Right ventricle myocardium inferior (tissue), 1 donor: ENCODE data around the gene NHLH1. TPM values are rescaled to one million over a fixed set of nuclear protein-coding genes. Genes with fewer than 3 reads are reported as not detected.
"Not testable (repeated sequence)": the region's sequence is repeated elsewhere in the genome, so short reads cannot be mapped to it uniquely, and the experiment has no call there.

ENCODE experiments used
- ATAC-seq: fragments of 200-7000 bp; cut with Tn5 transposase; one replicate; pipeline ENCODE4 v1.9.1; 2020; ENCODE audit warnings: mild to moderate bottlenecking, moderate library complexity
- DNase-seq: peaks from one replicate; pipeline ENCODE4 v3.0.0; 2021; ENCODE audit errors: missing footprints
- intact Hi-C: fragments of 100-400 bp; cut with DNase I; formaldehyde crosslinking; loops from one replicate; pipeline ENCODE4 v1.11.0; 2022
- total RNA-seq: library from RNA; stranded (reverse); fragmentation: NEBNext Ultra II Directional; extraction: Animal tissue kit (Norgen Biotek cat#: 25700); gene quantifications from one replicate; pipeline ENCODE4 v1.2.1, GENCODE V29; 2021
- donor health status: DM: no; HTN: yes; CAD: no; lungs with severe emphysema.

The NHLH1 gene
- total RNA-seq, 1 donor from 2014 or later: not detected

DNA sequence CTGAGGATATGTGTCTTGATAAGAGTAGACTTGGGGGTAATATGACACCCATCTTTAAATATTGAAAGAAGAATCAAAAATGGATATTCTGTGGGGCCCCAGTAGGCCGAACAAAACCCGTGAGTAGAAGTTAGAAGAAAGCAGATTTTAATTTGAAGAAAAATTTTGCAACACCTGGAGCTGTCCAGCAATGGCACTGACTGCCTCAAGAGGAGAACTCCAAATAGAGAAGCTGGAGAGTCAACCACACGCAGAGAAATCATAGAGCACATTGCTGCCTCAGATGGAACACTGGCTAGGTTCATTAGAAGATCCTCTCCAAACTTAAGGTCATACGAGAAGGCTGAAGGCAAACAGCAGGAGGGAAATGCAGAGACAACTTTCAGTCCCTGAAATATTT is 6.8 kb downstream of the NHLH1 start:
- intact Hi-C loops: no loop called here
- no peak for ATAC-seq
- DNase-seq: no peak

DNA sequence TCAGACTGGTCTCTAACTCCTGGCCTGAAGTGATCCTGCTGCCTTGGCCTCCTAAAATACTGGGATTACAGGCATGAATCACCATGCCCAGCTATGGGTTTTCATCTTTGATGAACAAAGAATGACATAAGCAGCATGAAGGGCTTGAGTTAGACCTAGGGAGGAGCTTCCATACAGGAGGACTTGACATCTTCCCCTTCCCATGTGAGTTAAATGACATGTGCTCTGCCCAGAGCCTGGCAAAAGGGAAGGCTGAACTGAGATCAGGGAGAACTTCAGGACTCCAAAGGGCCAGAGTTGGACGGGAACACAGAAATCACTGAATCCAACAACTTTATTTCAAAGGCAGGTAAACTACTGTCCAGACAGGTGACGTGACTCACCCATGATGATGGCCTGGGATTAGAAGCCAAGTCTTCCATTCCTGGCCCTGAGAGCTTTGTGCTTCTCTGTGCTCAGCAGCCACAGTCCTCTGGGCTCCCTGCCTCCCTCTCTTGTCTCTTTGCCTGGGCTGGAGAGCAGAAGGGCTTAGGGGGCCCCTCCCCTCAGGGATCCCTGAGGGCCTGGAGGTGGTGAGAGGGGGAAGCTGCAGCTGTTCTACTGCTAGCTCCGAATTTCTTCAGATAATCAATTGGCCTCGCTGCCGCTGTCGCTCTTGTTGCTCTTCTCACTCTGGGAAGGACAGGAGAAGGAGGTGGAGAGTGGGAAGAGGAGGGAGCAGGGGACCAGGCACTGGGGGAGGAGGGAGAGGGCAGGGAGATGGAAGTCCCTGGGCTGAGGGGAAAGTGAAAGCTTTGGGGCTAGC is 7.6 kb downstream of the NHLH1 start:
- intact Hi-C loops: loop anchor here (5.0 kb wide), 1 partner anchor 272 kb away; no protein-coding TSS in a partner anchor
- peak; percentile 67 for ATAC-seq
- no peak for DNase-seq

DNA sequence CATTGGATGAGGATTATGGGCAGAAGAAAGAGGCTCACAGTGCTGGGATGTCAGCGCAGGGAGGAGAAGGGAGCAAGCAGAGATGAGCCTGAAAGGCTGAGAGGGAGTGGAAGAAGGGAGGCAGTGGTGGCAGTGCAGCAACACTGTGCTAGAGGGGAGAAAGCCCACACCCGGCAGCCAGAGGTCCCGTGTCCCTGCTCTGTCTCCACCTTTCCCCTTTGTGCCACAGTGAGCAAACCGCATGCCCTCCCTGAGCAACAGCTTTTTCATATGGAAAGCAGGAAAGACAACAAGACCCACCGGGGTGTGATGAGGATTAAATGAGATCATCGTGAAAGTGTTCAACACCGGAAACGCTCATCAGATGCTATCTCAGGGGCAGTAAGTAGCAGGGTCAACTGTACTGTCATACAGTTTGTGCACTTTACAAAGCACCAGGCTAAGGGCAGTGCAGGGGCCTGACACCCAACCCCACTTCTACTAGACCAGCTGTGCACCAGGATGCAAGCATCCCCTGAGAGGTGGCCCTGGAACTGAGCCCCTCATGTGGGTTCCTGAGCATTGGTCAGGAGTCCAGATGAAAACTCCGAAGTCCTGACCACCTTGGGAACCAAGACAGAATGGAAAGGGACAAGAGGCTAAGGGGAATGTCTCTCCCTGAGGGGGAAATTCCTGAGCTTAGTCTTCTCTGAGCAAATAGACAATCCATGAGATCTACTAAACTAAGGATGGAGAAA is 9.1 kb downstream of the NHLH1 start:
- DNase-seq (no peak), ATAC-seq (peak; percentile 57)
- intact Hi-C loops: loop anchor here (5.0 kb wide), 1 partner anchor 274 kb away; no protein-coding TSS in a partner anchor

- intact Hi-C loops: loop anchor here (5.0 kb wide), 1 partner anchor 274 kb away; no protein-coding TSS in a partner anchor
- DNase-seq: no peak
- ATAC-seq: peak; percentile 81
Observed at GRCh38 chr1:160376525-160377131, 9.8 kb downstream of the NHLH1 start.

DNA sequence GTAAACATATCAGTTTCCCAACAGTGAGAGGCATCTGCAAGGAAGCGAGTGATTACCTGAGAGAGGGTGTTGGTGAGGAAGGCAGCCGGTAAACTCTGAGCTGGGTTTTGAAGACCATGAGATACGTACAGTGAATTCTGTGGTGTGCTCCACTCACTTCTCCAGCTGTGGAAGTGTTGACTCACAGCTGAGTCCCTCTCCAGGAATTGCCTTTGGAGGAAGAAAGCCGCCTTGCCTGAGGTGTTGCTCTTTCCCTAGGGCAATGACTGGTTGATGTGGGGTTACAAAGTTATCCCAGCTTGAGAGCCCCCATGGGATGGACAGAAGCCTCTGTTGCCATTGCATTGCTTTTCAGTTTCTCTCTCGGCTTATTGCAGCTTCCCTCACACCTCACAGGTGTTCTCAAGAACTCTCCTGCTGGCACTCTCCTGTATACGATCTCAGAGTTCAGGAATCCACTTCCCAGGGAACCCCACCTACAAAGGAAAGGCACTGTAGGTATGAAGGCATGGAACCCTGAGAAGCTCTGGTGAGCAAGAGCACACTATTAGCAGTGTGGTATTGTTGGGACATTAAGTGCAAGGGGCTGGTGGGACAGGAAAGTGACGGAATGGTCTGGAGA is 10.8 kb downstream of the NHLH1 start:
- intact Hi-C loops: loop anchor here (5.0 kb wide), 1 partner anchor 275 kb away; no protein-coding TSS in a partner anchor
- DNase-seq (no peak), ATAC-seq (no peak)

DNA sequence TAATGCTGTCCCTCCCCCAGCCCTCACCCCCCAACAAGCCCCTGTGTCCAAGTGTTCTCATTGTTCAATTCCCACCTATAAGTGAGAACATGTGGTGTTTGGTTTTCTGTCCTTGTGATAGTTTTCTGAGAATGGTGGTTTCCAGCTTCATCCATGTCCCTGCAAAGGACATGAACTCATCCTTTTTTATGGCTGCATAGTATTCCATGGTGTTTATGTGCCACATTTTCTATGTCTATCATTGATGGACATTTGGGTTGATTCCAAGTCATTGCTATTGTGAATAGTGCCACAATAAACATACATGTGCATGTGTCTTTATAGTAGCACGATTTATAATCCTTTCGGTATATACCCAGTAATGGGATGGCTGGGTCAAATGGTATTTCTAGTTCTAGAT is 17.9 kb downstream of the NHLH1 start:
- ATAC-seq, intact Hi-C loops, DNase-seq: not testable (repeated sequence)

DNA sequence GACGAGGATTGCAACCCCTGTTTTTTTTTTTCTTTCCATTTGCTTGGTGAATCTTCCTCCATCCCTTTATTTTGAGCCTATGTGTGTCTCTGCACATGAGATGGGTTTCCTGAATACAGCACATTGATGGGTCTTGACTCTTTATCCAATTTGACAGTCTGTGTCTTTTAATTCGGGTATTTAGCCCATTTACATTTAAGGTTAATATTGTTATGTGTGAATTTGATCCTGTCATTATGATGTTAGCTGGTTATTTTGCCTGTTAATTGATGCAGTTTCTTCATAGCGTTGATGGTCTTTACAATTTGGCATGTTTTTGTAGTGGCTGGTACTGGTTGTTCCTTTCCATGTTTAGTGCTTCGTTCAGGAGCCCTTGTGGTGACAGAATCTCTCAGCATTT is 21.5 kb downstream of the NHLH1 start:
- intact Hi-C loops, DNase-seq, ATAC-seq: not testable (repeated sequence)

GRCh38 chr1:160394673-160395072 is 27.8 kb downstream of the NHLH1 start:
- intact Hi-C loops: no loop called here
- no peak for DNase-seq
- ATAC-seq: no peak

GRCh38 chr1:160397651-160398050 is 30.8 kb downstream of the NHLH1 start:
- intact Hi-C loops: no loop called here
- ATAC-seq (no peak), DNase-seq (no peak)

GRCh38 chr1:160398823-160399222 is 32.0 kb downstream of the NHLH1 start:
- intact Hi-C loops: no loop called here
- ATAC-seq: no peak
- DNase-seq: no peak

DNA sequence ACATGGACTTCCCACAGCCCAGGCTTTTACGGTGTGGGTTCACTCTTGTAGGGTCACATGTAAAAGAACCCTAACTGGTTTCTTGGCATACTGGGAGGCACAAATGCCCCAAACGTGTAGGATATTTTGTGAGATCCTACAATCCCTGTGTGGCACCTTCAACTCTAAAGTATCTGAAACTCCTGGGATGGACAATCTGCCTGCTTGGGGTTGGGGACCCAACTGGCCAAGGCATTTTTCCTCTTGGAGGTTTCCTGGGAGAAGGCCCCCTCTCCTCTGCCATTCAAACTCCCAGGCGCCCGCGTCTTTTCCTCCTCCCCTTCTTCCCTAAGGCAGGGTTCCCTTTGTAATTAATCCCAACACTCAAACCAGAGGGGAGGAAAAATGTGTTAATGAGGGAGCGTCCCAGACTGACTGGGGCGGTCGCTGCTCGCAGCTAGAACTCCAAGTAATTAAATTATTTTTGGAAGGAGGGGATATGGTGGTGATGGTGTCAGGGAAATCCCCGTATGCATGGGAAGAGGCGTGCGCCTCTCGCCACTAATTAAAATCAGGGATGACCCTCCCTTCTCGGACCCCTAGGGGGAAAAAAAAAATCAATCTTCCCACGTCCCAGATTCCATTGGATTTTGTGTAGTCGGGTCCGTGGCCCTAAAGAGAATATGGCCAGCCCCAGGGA is 32.8 kb downstream of the NHLH1 start:
- ATAC-seq (no peak), DNase-seq (no peak)
- intact Hi-C loops: no loop called here

- intact Hi-C loops: no loop called here
- ATAC-seq (peak; percentile 82), DNase-seq (peak; percentile 83)
Observed at GRCh38 chr1:160400223-160400645, 33.4 kb downstream of the NHLH1 start, which contains the start of gene VANGL2. Gene VANGL2 (plus strand): TSS chr1:160400564. CDS start chr1:160415838, 15,274 bp downstream.

GRCh38 chr1:160400646-160401486 is 34.0 kb downstream of the NHLH1 start:
- ATAC-seq: peak; percentile 40
- no peak for DNase-seq
- intact Hi-C loops: no loop called here

GRCh38 chr1:160401487-160401805 is 34.6 kb downstream of the NHLH1 start:
- no peak for ATAC-seq
- DNase-seq: no peak
- intact Hi-C loops: no loop called here

DNA sequence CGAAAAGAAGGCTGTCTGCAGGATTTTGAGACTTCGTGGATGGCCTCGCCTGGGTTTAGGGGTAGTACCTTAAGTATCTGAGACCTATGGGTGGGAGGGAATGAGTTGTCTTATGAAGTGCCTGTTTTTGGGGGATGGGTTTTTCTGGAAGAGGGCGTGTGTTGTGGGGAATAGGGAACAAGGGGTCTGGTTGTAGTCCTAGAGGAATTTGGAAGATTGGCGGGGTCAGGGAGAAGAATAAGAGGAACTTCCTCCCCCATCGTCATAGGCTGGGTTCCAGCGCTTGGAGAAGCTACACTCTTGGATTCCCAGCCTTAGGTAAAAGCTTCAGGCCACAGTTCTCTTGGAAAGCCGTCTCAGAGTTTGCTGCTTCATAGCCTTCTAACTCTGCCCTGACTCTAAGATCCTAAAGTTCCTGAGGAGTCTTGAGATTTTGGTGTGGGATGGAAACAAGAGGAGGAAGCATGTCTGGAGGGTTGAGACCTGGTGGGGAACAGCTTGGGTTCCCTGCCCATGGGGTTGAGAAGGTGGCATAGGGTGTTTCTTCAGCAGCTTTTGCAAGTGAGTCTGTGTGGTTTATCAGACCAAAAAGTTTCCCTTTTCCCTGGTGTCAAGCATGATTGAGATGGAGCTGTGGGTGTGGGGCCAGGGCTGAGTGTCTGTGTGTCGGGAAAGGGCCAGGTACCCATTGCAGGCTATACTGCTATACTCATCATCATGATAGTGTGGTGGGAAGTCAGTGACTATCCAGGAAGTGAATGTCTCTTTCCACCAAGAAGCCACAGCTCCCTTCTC is 35.3 kb downstream of the NHLH1 start:
- intact Hi-C loops: no loop called here
- no peak for DNase-seq
- no peak for ATAC-seq

- intact Hi-C loops: no loop called here
- no peak for ATAC-seq
- no peak for DNase-seq
Observed at GRCh38 chr1:160403244-160403643, 36.4 kb downstream of the NHLH1 start.

DNA sequence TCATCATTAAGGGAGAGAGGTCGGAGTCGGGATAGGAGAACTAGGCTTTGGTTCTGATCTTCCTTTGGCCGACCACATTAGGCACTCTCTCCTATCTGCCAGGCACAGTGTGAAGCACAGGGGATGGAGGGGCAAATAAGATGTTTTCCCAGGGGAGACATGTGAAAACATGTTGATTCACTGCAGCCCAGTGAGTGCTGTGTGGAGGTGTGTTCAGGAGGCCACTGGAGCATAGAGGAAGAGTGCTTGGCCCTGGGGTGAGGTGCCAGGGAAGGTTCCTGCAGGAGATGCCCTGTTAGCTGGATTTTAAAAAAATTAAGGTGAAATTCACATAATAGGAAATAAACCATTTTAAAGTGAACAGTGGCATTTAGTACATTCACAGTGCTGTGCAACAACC is 37.2 kb downstream of the NHLH1 start:
- intact Hi-C loops: no loop called here
- DNase-seq (no peak), ATAC-seq (no peak)
